Measurements from ENCODE around the gene HTR6. TPM values are rescaled to one million over a fixed set of nuclear protein-coding genes. Genes with fewer than 3 reads are reported as not detected.
A peak's percentile ranks its signal among the peaks of the same experiment; 100 is the strongest.

The HTR6 gene
- total and polyA plus RNA-seq, 5 donors: not detected

DNA sequence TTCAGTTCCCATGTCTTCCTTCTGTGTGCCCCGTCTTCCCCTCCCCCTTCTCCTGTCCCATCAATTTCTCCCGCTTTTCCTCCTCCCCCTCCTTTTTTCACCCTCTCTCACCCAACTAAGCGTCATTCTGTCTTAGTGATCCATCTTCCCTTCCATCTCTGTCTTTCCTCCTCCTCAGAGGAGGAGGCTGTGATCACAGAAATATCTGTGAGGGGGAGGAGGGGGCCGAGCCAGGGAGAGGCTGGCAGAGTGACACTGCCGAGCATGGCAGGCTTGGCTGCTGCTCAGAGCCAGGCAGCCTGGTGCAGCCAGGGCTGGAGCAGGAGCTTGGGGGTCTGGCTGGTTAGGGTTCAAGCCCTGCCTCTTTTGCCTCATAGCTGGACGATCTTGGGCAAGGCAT lies 7.6 kb downstream of the HTR6 start:
- no peaks in the 10 kb centered on the region for H3K27me3 ChIP-seq (ENCODE audit: control insufficient read depth, insufficient read depth)
- no peak for DNase-seq
- no peak overlapping the region for H3K4me3 ChIP-seq (ENCODE audit: low read length)
- WGBS: 41% methylated on average over 6 of the region's 6 CpGs
- intact Hi-C loops (cut with DNase I): no loop called here
- no peaks in the 10 kb centered on the region for H3K9me3 ChIP-seq (ENCODE audit: control insufficient read depth, low read length)
- no peak for ATAC-seq
- no peaks in the 10 kb centered on the region for H3K4me1 ChIP-seq (ENCODE audit: control insufficient read depth, insufficient read depth, low read length)
- H3K27ac ChIP-seq (ENCODE audit: low read length): no peak overlapping the region

- no peaks in the 10 kb centered on the region for H3K9me3 ChIP-seq (ENCODE audit: control insufficient read depth, low read length)
- no peaks in the 10 kb centered on the region for H3K27me3 ChIP-seq (ENCODE audit: control insufficient read depth, insufficient read depth)
- no peaks in the 10 kb centered on the region for H3K4me1 ChIP-seq (ENCODE audit: control insufficient read depth, insufficient read depth, low read length)
- ATAC-seq (no peak), DNase-seq (no peak)
- no peak overlapping the region for H3K4me3 ChIP-seq (ENCODE audit: low read length)
- 68% methylated on average over 5 of the region's 5 CpGs for WGBS
- no peak overlapping the region for H3K27ac ChIP-seq (ENCODE audit: low read length)
- intact Hi-C loops (cut with DNase I): no loop called here
Observed at GRCh38 chr1:19675797-19676196, 11.1 kb downstream of the HTR6 start.

GRCh38 chr1:19676438-19676922 lies 11.8 kb downstream of the HTR6 start:
- Histone ChIP-seq H3K27me3 (ENCODE audit: control insufficient read depth, insufficient read depth) (no peaks in the 10 kb centered on the region), H3K9me3 (ENCODE audit: control insufficient read depth, low read length) (no peaks in the 10 kb centered on the region), H3K4me1 (ENCODE audit: control insufficient read depth, insufficient read depth, low read length) (no peaks in the 10 kb centered on the region), H3K4me3 (ENCODE audit: low read length) (no peak overlapping the region), H3K27ac (ENCODE audit: low read length) (no peak overlapping the region)
- ATAC-seq (peak; percentile 82 to 88), DNase-seq (peak; percentile 82 to 90 (median 88))
- WGBS: 21% methylated on average over 13 of the region's 13 CpGs
- intact Hi-C loops (cut with DNase I): no loop called here

DNA sequence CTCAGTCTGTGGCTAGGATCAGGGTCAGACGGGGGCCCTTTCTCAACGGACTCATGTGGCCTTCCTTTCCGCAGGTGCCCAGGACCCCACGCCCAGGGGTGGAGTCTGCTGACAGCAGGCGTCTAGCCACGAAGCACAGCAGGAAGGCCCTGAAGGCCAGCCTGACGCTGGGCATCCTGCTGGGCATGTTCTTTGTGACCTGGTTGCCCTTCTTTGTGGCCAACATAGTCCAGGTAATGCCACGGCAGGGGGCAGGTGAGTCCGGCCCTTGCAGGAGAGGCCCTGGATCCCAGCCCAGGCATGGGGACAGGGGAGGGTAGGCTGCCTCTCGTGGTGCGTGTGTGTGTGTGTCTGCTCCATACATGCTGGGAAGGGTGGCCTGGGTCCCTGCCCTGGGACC lies 13.8 kb downstream of the HTR6 start:
- no peak overlapping the region for H3K4me3 ChIP-seq (ENCODE audit: low read length)
- H3K27ac ChIP-seq (ENCODE audit: low read length): no peak overlapping the region
- no peaks in the 10 kb centered on the region for H3K4me1 ChIP-seq (ENCODE audit: control insufficient read depth, insufficient read depth, low read length)
- H3K9me3 ChIP-seq (ENCODE audit: control insufficient read depth, low read length): no peaks in the 10 kb centered on the region
- no peaks in the 10 kb centered on the region for H3K27me3 ChIP-seq (ENCODE audit: control insufficient read depth, insufficient read depth)
- WGBS: 71% methylated on average over 11 of the region's 11 CpGs
- DNase-seq: no peak
- intact Hi-C loops (cut with DNase I): no loop called here
- ATAC-seq: no peak

DNA sequence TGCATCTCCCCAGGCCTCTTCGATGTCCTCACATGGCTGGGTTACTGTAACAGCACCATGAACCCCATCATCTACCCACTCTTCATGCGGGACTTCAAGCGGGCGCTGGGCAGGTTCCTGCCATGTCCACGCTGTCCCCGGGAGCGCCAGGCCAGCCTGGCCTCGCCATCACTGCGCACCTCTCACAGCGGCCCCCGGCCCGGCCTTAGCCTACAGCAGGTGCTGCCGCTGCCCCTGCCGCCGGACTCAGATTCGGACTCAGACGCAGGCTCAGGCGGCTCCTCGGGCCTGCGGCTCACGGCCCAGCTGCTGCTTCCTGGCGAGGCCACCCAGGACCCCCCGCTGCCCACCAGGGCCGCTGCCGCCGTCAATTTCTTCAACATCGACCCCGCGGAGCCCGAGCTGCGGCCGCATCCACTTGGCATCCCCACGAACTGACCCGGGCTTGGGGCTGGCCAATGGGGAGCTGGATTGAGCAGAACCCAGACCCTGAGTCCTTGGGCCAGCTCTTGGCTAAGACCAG lies 14.3 kb downstream of the HTR6 start:
- H3K9me3 ChIP-seq (ENCODE audit: control insufficient read depth, low read length): no peaks in the 10 kb centered on the region
- WGBS: 92% methylated on average over 34 of the region's 34 CpGs
- H3K27me3 ChIP-seq (ENCODE audit: control insufficient read depth, insufficient read depth): no peaks in the 10 kb centered on the region
- H3K27ac ChIP-seq (ENCODE audit: low read length): no peak overlapping the region
- peak in 1 of 2 donors; percentile 8 for ATAC-seq
- H3K4me3 ChIP-seq (ENCODE audit: low read length): no peak overlapping the region
- H3K4me1 ChIP-seq (ENCODE audit: control insufficient read depth, insufficient read depth, low read length): no peaks in the 10 kb centered on the region
- intact Hi-C loops (cut with DNase I): no loop called here
- no peak for DNase-seq

DNA sequence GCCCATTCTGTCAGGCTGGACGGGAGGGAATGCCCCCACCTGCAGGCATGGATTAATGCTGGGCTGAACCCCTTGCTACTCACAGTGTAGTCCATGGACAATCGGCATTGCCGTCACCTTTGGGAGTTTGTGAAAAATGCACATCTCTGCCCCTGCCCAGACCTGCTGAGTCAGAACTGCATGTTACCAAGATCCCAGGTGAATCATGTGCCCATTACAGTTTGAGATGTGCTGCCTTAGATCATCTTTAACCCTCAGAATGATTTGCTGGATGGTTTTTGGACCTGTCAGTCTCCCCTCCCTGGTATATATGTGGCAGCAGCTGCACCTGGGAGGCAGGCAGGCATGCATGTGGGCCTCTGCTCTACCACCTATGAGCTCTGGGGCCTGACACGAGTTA lies 15.0 kb downstream of the HTR6 start:
- no peaks in the 10 kb centered on the region for H3K27me3 ChIP-seq (ENCODE audit: control insufficient read depth, insufficient read depth)
- WGBS: 81% methylated on average over 4 of the region's 4 CpGs

DNA sequence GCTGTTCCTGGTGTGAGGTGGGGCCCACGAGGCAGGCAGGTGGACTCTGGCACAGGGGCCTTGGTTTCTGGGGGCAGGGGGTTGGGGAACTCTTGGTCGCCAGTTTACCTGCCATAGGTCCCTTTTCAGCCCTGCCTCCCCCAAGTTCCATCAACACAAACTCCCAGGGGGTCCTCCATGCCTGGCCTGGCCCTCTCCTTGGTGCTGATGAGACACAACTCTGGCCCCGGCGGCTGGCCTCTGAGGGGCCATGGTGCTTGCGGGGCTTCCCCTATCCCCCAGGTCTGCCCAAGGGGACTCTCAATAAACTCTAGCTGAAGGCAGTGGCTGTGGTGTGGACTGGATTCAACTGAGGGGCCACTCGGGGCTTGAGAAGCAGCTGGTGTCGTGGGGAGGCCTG lies 16.0 kb downstream of the HTR6 start:
- H3K27me3 ChIP-seq (ENCODE audit: control insufficient read depth, insufficient read depth): no peaks in the 10 kb centered on the region
- H3K4me1 ChIP-seq (ENCODE audit: control insufficient read depth, insufficient read depth, low read length): no peaks in the 10 kb centered on the region
- H3K9me3 ChIP-seq (ENCODE audit: control insufficient read depth, low read length): no peaks in the 10 kb centered on the region
- no peak overlapping the region for H3K27ac ChIP-seq (ENCODE audit: low read length)
- ATAC-seq (no peak), DNase-seq (no peak)
- intact Hi-C loops (cut with DNase I): no loop called here
- WGBS: 75% methylated on average over 7 of the region's 7 CpGs
- H3K4me3 ChIP-seq (ENCODE audit: low read length): no peak overlapping the region

More for the DNA sequence above, 15.0 kb downstream of the HTR6 start:
- ATAC-seq: no peak
- no peak overlapping the region for H3K27ac ChIP-seq (ENCODE audit: low read length)
- no peaks in the 10 kb centered on the region for H3K4me1 ChIP-seq (ENCODE audit: control insufficient read depth, insufficient read depth, low read length)
- H3K9me3 ChIP-seq (ENCODE audit: control insufficient read depth, low read length): no peaks in the 10 kb centered on the region
- no peak overlapping the region for H3K4me3 ChIP-seq (ENCODE audit: low read length)
- no peak for DNase-seq
- intact Hi-C loops (cut with DNase I): no loop called here

DNA sequence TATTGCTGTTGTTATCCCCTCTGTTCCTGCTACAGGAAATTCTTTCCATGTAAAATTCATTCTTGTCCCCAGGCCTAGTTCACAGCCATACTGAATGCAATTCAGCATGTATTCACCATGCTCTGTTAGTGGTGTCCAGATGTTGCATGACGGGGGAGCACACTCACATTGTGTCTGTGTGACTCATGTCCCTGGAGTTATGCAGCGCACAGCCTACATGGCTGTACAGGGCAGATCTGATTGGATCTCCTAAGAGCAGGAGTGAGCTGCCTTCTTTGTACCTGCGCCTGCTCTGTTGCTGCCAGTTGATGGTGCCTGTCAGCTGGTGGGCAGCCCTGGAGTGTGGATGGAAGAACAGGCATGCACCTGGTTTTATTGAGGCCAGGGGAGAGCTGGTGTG lies 17.6 kb downstream of the HTR6 start:
- ATAC-seq (no peak), DNase-seq (no peak)
- intact Hi-C loops (cut with DNase I): no loop called here

DNA sequence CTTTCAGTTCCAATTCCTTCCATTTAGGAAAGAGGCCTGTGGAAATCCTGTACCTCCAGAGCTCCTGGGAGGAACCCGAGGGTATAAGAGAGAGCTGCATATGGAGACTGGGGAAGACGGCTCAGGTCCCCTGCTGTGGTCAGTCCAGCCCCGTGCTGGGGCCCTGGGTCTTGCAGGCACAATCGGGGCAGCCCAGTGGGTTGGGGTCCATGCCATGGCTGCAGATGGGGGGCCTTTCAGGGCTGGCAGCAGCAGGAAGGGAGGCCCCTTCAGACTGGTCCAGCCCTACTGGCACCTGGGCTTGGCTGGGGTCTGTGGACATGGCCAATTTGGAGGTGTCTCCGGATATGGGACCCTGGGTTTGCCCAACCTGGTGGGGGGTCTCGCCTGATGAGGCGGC lies 18.2 kb downstream of the HTR6 start:
- intact Hi-C loops (cut with DNase I): no loop called here
- no peaks in the 10 kb centered on the region for H3K27me3 ChIP-seq (ENCODE audit: control insufficient read depth, insufficient read depth)
- no peak overlapping the region for H3K4me3 ChIP-seq (ENCODE audit: low read length)
- DNase-seq (no peak), ATAC-seq (no peak)
- 76% methylated on average over 7 of the region's 7 CpGs for WGBS
- no peak overlapping the region for H3K27ac ChIP-seq (ENCODE audit: low read length)
- peaks cover 3% of the 10 kb centered on the region for H3K4me1 ChIP-seq (ENCODE audit: control insufficient read depth, insufficient read depth, low read length)
- H3K9me3 ChIP-seq (ENCODE audit: control insufficient read depth, low read length): no peaks in the 10 kb centered on the region

More for the DNA sequence above, 17.6 kb downstream of the HTR6 start:
- Histone ChIP-seq H3K27ac (ENCODE audit: low read length) (no peak overlapping the region), H3K4me3 (ENCODE audit: low read length) (no peak overlapping the region), H3K4me1 (ENCODE audit: control insufficient read depth, insufficient read depth, low read length) (no peaks in the 10 kb centered on the region), H3K9me3 (ENCODE audit: control insufficient read depth, low read length) (no peaks in the 10 kb centered on the region), H3K27me3 (ENCODE audit: control insufficient read depth, insufficient read depth) (no peaks in the 10 kb centered on the region)
- WGBS: 82% methylated on average over 3 of the region's 3 CpGs

DNA sequence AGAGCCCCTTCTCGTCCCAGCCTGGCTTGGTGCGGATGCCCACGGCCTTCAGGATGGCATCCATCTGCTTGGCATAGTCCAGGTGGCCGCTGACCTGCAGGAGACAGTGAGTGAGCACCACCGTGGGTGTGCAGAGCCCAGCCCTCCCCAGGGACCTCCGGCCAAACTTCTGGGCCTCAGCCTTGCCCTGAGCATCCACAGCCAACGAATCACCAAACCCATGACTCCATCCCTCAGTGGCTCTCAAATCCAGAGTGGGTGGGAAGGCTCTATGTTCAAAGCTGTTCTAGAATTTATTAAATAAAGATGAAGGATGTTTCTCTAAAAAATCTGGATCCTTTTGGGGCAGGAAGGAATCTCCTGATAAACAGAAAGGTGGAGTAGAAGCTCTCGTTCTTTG lies 18.7 kb downstream of the HTR6 start:
- WGBS: 91% methylated on average over 8 of the region's 8 CpGs
- no peaks in the 10 kb centered on the region for H3K27me3 ChIP-seq (ENCODE audit: control insufficient read depth, insufficient read depth)
- intact Hi-C loops (cut with DNase I): no loop called here
- H3K27ac ChIP-seq (ENCODE audit: low read length): no peak overlapping the region
- H3K4me3 ChIP-seq (ENCODE audit: low read length): no peak overlapping the region
- ATAC-seq (no peak), DNase-seq (no peak)
- no peaks in the 10 kb centered on the region for H3K9me3 ChIP-seq (ENCODE audit: control insufficient read depth, low read length)
- peaks cover 6% of the 10 kb centered on the region for H3K4me1 ChIP-seq (ENCODE audit: control insufficient read depth, insufficient read depth, low read length)

DNA sequence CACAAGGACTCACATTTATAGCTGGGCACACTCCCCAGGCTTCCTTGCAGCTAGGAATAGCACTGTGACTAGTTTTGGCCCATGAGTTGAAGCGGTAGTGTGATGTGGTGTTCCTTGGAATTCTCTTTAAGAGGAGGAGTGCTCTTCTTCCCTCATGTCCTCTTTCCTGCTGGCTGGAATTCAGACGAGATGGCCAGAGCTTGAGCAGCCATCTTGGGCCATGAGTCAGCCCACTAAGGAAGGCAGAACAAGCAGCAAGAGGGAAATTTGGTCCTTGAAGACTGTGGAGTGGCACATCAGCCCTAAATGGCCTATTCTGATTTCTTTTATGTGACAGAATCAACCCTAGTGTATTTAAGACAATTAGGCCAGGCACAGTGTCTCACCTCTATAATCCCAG lies 20.0 kb downstream of the HTR6 start:
- Histone ChIP-seq H3K4me1 (ENCODE audit: control insufficient read depth, insufficient read depth, low read length) (peaks cover 6% of the 10 kb centered on the region), H3K27ac (ENCODE audit: low read length) (no peak overlapping the region), H3K27me3 (ENCODE audit: control insufficient read depth, insufficient read depth) (no peaks in the 10 kb centered on the region), H3K4me3 (ENCODE audit: low read length) (no peak overlapping the region), H3K9me3 (ENCODE audit: control insufficient read depth, low read length) (no peaks in the 10 kb centered on the region)
- ATAC-seq (no peak), DNase-seq (no peak)
- intact Hi-C loops (cut with DNase I): no loop called here
- WGBS: 89% methylated on average over 2 of the region's 2 CpGs

DNA sequence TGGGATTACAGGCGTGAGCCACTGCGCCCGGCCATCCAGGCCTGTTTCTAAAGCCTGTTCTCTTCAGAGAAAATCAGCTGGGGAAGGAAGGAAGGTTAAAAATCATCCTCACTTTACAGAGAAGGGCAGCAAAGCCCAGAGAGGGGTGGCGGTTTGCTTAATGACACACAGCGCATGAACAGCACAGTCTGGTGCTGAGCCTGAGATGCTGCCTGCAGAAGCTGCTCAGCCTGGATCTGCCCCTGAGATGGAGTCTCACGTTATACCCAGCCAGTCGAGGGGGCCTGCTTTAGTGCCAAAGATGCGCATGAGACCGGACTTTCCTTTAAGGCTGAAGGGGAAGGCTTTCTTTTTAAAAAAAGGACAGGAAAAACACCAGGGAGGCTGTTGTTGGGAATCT lies 21.3 kb downstream of the HTR6 start:
- no peak overlapping the region for H3K27ac ChIP-seq (ENCODE audit: low read length)
- DNase-seq (no peak), ATAC-seq (no peak)
- H3K9me3 ChIP-seq (ENCODE audit: control insufficient read depth, low read length): no peaks in the 10 kb centered on the region
- H3K4me3 ChIP-seq (ENCODE audit: low read length): no peak overlapping the region
- peaks cover 6% of the 10 kb centered on the region for H3K4me1 ChIP-seq (ENCODE audit: control insufficient read depth, insufficient read depth, low read length)
- intact Hi-C loops (cut with DNase I): no loop called here
- H3K27me3 ChIP-seq (ENCODE audit: control insufficient read depth, insufficient read depth): no peaks in the 10 kb centered on the region
- 85% methylated on average over 9 of the region's 9 CpGs for WGBS

All from right cardiac atrium (tissue), 5 donors.